Measurements from ENCODE around the gene NOP58.

NOP58 gene

DNA sequence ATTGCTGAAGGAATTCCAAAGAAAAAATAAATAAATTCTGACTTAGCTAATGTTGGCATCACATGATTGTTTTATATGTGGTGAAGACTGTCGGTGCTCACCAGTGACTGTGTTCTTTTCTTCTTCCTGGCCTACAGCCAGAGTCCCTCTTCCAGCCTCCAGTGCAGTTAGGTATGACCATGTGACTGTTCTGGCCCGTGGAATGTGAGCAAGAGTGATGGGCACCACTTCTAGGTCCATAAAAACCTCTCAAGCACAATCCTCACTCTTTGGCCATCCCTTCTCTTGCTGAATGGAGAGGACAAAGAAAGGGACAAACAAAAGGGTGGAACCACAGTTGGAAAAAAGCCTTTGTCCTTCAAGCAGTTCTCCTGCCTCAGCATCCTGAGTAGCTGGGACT, 71.6 kb downstream of the NOP58 start:
- FAIRE-seq = no peak
- no peak for DNase-seq (ENCODE audit: insufficient read length, low spot score)
- no peak for TF ChIP-seq POU2F2 (IDR thresholded peaks at IDR 0.05; ENCODE audit: low read depth, low read length)
- no peak for TF ChIP-seq POLR2AphosphoS5 (IDR thresholded peaks at IDR 0.05; ENCODE audit: low read depth, low read length)
- TF ChIP-seq POLR2A (IDR thresholded peaks at IDR 0.05; ENCODE audit: low read depth, low read length) = no peak
- TF ChIP-seq TAF1 (IDR thresholded peaks at IDR 0.05; ENCODE audit: low read depth, low read length) = no peak
- TF ChIP-seq PAX5 (IDR thresholded peaks at IDR 0.05; ENCODE audit: insufficient read depth, low read length, severe bottlenecking) = no peak
- TF ChIP-seq SPI1 (IDR thresholded peaks at IDR 0.05; ENCODE audit: low read depth, low read length) = no peak

DNA sequence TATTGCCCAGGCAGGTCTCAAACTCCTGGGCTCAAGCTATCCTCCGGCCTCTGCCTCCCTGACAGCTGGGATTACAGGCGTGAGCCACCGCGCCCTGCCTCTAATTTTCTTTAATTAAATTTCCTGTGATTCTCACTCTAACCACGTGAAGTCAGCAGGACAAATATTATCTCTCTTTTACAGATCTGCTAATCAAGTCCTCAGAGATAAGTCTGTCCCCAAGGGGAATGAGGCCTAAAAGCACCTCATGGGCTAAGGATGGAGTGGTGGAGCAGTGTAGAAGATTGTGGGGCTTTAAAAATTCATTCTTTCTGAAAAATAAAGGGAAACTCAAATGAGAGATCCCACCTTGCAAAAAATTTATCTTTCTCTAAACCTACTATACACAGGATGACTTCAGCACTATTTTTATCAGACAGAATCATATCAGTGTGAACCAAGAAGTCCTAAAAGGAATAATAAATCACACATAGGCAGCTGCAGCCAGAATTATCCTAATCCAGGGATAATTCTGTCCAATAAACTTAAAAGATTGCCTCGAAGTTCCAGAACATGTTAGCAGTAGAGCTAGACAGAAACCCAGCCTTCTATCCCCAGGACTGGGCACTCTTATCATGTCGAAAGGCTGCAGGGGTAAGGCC, 72.3 kb downstream of the NOP58 start:
- no peak for FAIRE-seq

DNA sequence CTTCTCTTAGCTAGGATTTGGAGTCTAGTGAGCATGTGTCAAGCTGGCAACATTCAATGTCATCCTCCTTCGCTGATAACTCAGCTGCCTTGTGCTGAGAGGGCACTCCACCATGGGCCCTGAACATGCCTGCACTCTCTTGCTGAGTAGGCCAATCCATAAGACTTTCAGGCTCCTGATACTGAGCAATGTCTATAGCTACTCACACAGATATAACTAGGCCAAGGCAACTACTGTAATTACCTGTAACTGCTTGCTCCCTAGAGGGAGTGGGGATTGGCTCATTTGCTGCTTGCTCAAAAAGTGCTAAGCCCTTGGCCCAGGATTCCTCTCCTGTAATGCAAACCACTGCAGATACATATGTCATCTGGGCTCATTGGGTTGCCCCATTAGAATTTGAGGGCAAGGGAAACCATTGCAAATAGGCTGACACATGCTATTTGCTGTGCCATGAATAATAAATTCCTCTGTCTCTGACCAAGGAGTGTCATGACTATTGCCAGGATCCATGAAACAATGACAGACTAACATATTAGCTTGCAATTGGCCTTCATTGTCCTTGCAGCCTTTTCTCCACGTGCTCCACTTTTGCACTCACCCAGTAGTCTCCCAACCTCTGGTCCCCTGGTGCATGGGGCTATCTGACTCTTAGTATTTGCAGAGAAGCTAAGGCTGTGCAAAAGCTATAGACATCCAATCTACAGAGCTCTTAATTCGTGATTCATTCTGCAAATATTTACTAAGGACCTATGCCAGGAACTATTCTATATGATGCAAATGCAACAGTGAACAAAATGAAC, 73.7 kb downstream of the NOP58 start:
- no peak for FAIRE-seq
- no peak for DNase-seq (ENCODE audit: insufficient read length, low spot score)
- TF ChIP-seq POLR2AphosphoS5 (IDR thresholded peaks at IDR 0.05; ENCODE audit: low read depth, low read length) (no peak), SPI1 (IDR thresholded peaks at IDR 0.05; ENCODE audit: low read depth, low read length) (no peak), POU2F2 (IDR thresholded peaks at IDR 0.05; ENCODE audit: low read depth, low read length) (no peak), POLR2A (IDR thresholded peaks at IDR 0.05; ENCODE audit: low read depth, low read length) (no peak), PAX5 (IDR thresholded peaks at IDR 0.05; ENCODE audit: insufficient read depth, low read length, severe bottlenecking) (no peak), TAF1 (IDR thresholded peaks at IDR 0.05; ENCODE audit: low read depth, low read length) (no peak)

More for the DNA sequence above, 72.3 kb downstream of the NOP58 start:
- TF ChIP-seq POLR2AphosphoS5 (IDR thresholded peaks at IDR 0.05; ENCODE audit: low read depth, low read length) (no peak), SPI1 (IDR thresholded peaks at IDR 0.05; ENCODE audit: low read depth, low read length) (no peak), POLR2A (IDR thresholded peaks at IDR 0.05; ENCODE audit: low read depth, low read length) (no peak), POU2F2 (IDR thresholded peaks at IDR 0.05; ENCODE audit: low read depth, low read length) (no peak)
- no peak for DNase-seq (ENCODE audit: insufficient read length, low spot score)

DNA sequence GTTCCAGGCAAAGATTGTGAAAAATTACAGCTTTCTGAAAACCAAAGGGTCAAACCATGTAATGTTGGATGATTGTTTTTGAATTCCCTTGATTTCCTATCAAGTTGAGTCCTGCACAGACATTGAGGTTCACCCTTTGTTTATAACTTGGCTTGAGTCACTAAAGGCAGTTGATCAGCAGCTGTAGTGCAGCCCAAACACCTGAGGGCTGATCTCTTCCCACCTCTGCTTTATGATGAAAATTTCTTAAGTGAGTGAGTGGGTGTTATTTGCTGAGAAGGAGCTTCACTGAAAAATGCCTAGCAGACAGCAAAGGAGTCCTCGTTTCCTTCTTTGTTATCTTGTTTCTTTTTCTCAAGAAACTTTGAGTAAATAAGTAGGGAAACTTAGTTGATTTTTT, 78.6 kb downstream of the NOP58 start:
- DNase-seq (ENCODE audit: insufficient read length, low spot score) (no peak), FAIRE-seq (no peak)
- TF ChIP-seq POLR2A (IDR thresholded peaks at IDR 0.05; ENCODE audit: low read depth, low read length) (no peak), POU2F2 (IDR thresholded peaks at IDR 0.05; ENCODE audit: low read depth, low read length) (no peak), POLR2AphosphoS5 (IDR thresholded peaks at IDR 0.05; ENCODE audit: low read depth, low read length) (no peak), SPI1 (IDR thresholded peaks at IDR 0.05; ENCODE audit: low read depth, low read length) (no peak), PAX5 (IDR thresholded peaks at IDR 0.05; ENCODE audit: insufficient read depth, low read length, severe bottlenecking) (no peak), TAF1 (IDR thresholded peaks at IDR 0.05; ENCODE audit: low read depth, low read length) (no peak)

DNA sequence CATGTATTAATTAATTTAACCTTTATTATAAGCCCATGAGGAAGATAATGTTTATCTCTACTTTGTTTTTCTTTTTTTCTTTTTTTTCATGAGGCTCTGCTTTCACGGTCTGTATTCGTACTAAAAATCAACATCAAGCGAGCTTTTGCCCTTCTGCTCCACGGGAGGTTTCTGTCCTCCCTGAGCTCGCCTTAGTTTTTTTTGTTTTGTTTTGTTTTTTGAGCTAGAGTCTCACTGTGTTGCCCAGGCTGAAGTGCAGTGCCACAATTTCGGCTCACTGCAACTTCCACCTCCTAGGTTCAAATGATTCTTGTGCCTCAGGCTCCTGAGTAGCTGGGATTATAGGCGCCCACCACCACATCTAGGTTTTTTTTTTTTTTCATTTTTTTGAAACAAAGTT, 80.6 kb downstream of the NOP58 start:
- DNase-seq (ENCODE audit: insufficient read length, low spot score) (no peak), FAIRE-seq (no peak)
- TF ChIP-seq PAX5 (IDR thresholded peaks at IDR 0.05; ENCODE audit: insufficient read depth, low read length, severe bottlenecking) = no peak
- TF ChIP-seq SPI1 (IDR thresholded peaks at IDR 0.05; ENCODE audit: low read depth, low read length) = no peak
- TF ChIP-seq POLR2A (IDR thresholded peaks at IDR 0.05; ENCODE audit: low read depth, low read length) = no peak
- TF ChIP-seq TAF1 (IDR thresholded peaks at IDR 0.05; ENCODE audit: low read depth, low read length) = no peak
- no peak for TF ChIP-seq POU2F2 (IDR thresholded peaks at IDR 0.05; ENCODE audit: low read depth, low read length)
- no peak for TF ChIP-seq POLR2AphosphoS5 (IDR thresholded peaks at IDR 0.05; ENCODE audit: low read depth, low read length)

All from GM12891 (cell line).